GM21528 (cell line): Measurements from ENCODE around the gene ATF6.
A peak's percentile ranks its signal among the peaks of the same experiment; 100 is the strongest.
"Not testable (repeated sequence)": the region's sequence is repeated elsewhere in the genome, so short reads cannot be mapped to it uniquely, and the experiment has no call there.

Source experiments
- ATAC-seq: cut with Tn5 transposase; IDR thresholded peaks from one replicate; pipeline ENCODE4 v1.9.1; 2021; ENCODE audit warnings: mild to moderate bottlenecking, moderate library complexity; ENCODE audit not compliant: unreplicated experiment, low FRiP score

Gene ATF6

GRCh38 chr1:161778522-161778921, 12.4 kb downstream of the ATF6 start:
- no peak for ATAC-seq

- ATAC-seq: no peak
These were observed 13.3 kb downstream of the ATF6 start for GRCh38 chr1:161779393-161779792.

DNA sequence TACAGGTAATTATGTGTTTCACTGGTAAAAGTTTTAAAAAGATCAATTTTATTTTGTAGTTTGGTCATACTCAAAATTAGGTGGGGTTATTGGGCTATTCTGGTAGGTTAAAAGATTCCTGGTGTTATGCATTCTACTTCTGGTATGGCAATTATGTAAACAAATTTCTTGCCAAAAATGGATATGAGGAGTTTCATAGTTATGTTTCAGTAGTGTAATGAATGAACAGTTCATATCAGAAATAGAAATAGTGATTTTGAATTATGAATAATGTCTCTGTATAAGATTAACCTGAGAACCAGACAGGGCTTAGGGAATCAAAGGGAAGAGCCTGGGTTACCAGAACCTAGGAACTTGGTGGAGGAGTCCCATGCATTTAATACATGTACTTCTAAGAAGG, 15.9 kb downstream of the ATF6 start:
- ATAC-seq: peak; percentile 47

DNA sequence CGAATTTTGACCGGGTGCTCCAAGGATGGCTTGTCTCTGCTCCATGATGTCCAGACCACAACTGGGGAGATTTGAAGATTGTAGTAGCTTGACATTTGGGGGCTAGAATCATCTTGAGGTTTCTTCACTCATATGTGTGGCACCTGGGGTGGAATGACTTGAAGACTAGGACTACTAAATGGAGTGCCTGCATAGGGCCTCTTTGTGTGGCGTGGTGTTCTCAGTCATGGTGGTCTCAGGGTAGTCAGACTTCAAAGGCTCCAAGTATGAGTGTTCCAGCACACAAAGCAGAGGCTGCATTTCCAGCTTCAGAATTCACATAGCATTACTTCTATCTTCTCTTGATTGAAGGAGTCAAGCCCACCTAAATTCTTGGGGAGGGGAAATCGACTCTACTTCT, 16.8 kb downstream of the ATF6 start:
- ATAC-seq: no peak

- ATAC-seq: no peak
These were observed 18.8 kb downstream of the ATF6 start for GRCh38 chr1:161784968-161785367.

DNA sequence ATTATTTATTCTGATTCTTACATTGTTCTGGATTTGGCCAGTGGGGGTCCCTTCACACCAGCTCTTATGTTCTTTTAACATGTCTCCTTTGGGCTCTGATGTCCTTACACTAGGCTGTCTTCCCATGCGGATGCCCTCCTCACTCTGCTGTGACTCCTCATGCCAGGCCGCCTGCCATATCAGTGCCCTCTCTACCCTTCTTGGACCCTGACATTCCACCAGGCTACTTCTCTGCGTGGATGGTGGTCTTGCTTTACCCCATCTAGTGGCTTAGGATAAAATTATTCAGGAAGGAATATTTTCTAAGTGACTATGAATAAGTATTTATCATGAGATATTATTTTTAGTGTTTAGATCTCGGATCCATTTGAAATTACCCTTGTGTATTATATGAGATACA, 21.2 kb downstream of the ATF6 start:
- no peak for ATAC-seq

DNA sequence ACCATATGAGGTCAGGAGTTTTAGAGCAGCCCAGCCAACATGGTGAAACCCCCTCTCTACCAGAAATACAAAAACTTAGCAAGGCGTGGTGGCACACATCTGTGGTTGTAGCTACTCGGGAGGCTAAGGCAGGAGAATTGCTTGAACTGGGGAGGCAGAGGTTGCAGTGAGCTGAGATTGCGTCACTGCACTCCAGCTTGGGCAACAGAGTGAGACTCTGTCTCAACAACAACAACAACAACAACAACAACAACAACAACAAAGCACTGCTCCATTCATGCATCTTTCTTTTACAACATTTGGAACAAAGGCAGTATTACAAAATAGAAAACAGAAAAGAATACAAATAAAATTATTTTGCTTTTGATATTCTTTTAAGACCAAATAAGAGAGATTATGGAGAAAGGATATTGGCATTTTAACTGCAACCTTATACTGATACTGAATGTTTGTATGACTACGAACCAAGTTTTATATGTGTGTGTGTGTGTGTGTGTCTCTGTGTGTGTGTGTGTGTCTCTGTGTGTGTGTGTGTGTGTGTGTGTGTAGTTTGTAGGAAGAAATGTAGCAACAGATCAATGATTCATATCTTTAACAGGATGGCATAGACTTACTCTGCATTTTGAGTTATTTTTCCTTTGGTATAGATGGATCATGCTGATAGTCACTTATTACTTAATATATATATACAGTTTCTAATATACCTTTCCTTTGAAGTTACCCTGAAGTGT, 24.6 kb downstream of the ATF6 start:
- no peak for ATAC-seq

DNA sequence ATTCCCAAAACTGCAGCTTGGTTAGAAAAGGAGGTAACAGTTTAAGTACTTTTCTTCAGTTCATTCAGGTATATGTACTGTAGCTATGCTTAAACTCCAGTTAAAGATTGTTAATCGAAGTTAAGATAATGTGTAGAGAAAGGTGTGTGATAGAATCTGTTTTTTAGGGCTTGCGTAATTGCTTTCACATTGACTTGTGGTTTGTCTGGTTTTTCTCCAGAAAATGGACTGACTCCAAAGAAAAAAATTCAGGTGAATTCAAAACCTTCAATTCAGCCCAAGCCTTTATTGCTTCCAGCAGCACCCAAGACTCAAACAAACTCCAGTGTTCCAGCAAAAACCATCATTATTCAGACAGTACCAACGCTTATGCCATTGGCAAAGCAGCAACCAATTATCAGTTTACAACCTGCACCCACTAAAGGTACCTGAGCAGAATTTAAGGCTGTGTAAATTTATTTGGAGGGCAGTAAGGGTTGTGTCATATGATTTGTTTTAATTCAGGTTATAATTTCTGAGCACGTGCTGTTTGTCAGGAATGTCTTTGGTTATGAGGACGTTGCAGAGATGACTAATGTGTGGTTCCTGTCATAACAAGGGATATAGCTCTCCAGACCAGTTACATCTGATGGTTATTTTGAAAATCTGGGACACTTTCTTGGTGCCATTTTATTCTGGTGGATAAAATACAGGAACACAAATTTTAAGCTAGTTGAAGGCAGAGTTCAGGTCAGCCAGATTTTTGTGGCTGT, 26.0 kb downstream of the ATF6 start:
- ATAC-seq: no peak

- no peak for ATAC-seq
These were observed 26.6 kb downstream of the ATF6 start for GRCh38 chr1:161792740-161793139.

- no peak for ATAC-seq
These were observed 33.7 kb downstream of the ATF6 start for GRCh38 chr1:161799792-161800191.

DNA sequence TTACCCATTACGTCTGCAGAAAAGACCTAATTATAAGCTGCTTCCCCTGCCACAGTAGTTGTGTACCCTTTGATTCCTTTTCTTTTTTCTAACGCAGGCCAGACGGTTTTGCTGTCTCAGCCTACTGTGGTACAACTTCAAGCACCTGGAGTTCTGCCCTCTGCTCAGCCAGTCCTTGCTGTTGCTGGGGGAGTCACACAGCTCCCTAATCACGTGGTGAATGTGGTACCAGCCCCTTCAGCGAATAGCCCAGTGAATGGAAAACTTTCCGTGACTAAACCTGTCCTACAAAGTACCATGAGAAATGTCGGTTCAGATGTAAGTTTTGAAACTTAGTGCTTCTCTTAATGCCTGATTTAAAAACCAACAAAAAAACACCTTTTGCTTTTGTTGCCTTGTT, 35.8 kb downstream of the ATF6 start:
- no peak for ATAC-seq

DNA sequence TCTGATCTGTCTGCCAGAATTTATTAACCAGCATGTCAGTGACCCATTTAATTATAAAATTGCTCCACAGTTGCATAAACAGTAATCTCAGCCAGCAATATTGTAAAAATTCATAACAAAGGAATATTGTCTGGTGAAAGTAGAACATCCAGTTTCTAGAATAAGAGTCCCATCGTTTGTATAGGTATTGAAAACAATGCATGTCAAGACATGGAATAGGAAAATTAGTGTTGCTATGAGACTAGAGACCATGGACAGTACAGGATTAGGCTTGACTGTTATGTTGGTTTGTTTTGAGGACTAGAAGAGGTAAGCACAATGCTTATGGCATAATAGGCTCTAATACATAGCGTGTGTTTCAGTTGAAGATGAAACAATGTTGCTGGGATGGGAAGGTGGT, 37.1 kb downstream of the ATF6 start:
- no peak for ATAC-seq

GRCh38 chr1:161805399-161806197, 39.5 kb downstream of the ATF6 start:
- no peak for ATAC-seq

DNA sequence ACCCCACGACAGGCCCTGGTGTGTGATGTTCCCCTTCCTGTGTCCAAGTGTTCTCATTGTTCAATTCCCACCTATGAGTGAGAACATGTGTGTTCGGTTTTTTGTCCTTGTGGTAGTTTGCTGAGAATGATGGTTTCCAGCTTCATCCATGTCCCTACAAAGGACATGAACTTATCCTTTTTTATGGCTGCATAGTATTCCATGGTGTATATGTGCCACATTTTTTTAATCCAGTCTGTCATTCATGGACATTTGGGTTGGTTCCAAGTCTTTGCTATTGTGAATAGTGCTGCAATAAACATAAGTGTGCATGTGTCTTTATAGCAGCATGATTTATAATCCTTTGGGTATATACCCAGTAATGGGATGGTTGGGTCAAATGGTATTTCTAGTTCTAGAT, 43.1 kb downstream of the ATF6 start:
- not testable (repeated sequence) for ATAC-seq

DNA sequence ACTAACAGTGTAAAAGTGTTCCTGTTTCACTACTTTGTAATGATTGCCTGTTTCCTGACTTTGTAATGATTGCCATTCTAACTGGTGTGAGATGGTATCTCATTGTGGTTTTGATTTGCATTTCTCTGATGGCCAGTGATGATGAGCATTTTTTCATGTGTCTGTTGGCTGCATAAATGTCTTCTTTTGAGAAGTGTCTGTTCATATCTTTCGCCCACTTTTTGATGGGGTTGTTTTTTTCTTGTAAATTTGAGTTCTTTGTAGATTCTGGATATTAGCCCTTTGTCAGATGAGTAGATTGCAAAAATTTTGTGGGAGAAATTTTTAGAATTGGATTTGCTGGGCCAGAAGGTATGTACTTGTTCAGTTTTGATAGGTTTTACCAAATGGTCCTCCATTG, 43.5 kb downstream of the ATF6 start:
- not testable (repeated sequence) for ATAC-seq

GRCh38 chr1:161810780-161811179, 44.7 kb downstream of the ATF6 start:
- ATAC-seq: no peak

- no peak for ATAC-seq
These were observed 50.1 kb downstream of the ATF6 start for GRCh38 chr1:161816201-161816600.

GRCh38 chr1:161817176-161817730, 51.1 kb downstream of the ATF6 start:
- ATAC-seq: no peak

DNA sequence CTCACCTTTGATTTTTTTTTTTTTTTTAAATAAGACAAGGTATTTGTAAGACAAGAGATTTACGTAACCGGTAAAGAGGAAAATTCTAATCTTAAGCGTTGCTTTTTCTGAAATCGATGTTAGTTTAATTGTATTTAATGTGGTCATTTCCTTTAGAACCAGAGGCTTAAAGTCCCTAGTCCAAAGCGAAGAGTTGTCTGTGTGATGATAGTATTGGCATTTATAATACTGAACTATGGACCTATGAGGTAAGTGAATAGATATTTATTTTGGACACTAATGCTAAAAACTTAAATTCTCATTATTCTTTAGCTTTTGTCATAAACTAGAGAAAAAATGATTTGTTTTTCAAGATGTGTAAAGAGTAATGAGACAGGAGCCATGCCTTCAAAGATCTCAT, 54.8 kb downstream of the ATF6 start:
- no peak for ATAC-seq

- ATAC-seq: no peak
These were observed 58.5 kb downstream of the ATF6 start for GRCh38 chr1:161824618-161825017.

DNA sequence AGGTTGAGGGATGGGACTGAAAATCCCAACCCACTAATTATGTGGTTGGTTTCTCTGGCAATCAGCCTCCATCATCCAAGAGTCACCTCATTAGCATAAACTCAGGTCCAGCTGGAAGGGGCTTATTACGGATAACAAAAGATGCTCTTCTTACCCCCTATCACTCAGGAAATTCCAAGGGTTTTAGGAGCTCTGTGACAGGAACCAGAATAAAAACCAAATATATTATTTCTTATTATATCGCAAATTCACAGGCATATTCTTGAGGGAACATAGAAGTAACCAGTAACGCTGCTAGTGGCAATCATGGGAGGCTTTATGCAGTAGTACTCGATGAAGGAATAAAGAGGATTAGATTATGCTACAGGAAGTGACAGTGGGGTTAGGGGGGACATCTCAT, 59.7 kb downstream of the ATF6 start:
- ATAC-seq: no peak
